ENCODE results near the gene ERLIN1. TPM values are rescaled to one million over a fixed set of nuclear protein-coding genes. Genes with fewer than 3 reads are reported as not detected.

ERLIN1 gene
- total and polyA plus RNA-seq, 4 donors: 21.7 to 85.4 (median 70.0) TPM

DNA sequence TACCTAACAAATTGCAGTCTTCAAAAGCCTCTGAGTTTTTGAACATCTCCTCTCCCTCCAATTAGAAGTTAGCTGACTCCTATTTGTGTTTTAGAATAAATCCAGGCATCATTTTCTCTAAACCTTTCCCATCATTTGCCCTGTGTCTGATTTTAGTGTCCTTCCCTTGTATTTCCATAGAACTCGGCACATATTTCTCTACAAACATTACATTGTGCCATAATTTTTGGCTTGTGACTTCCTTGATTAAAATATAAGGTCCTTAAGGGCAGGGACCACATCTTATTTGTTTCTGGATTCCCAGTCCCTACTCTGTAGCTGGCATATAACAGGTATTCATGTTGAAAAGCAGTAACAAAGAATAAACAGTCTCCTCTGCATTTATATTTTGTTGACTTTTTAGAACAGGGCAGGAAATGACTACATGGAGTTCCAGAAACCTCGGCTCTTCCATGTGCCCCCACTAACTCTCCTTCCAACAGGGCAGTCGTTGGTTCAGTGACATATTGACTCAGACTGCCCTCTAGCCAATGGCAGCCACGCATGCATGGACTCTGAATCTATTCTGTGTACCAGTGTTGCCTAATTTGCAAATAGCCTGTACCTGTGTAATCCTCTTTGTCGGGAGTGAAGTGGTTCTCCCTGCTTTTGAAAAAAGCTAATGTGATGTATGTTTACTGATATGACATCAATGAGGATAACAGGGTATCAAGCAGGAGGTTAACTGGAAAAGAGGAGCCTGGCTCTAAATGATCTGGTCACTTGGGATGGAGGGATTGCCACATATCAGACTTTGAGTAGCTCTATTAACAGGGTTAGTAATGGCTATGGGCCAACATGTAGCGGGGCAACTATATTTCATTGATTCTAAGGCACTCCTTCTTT, 84.4 kb downstream of the ERLIN1 start:
- TF ChIP-seq, protein P1, sequence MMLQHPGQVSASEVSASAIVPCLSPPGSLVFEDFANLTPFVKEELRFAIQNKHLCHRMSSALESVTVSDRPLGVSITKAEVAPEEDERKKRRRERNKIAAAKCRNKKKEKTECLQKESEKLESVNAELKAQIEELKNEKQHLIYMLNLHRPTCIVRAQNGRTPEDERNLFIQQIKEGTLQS (IDR thresholded peaks at IDR 0.05): peak; percentile 77
- TF ChIP-seq, protein P2, sequence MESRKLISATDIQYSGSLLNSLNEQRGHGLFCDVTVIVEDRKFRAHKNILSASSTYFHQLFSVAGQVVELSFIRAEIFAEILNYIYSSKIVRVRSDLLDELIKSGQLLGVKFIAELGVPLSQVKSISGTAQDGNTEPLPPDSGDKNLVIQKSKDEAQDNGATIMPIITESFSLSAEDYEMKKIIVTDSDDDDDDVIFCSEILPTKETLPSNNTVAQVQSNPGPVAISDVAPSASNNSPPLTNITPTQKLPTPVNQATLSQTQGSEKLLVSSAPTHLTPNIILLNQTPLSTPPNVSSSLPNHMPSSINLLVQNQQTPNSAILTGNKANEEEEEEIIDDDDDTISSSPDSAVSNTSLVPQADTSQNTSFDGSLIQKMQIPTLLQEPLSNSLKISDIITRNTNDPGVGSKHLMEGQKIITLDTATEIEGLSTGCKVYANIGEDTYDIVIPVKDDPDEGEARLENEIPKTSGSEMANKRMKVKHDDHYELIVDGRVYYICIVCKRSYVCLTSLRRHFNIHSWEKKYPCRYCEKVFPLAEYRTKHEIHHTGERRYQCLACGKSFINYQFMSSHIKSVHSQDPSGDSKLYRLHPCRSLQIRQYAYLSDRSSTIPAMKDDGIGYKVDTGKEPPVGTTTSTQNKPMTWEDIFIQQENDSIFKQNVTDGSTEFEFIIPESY (IDR thresholded peaks at IDR 0.05): peak; percentile 97
- TF ChIP-seq RXRA (IDR thresholded peaks at IDR 0.05) (peak; percentile 87 to 97), FOXA1 (IDR thresholded peaks at IDR 0.05) (peak; percentile 100), JUND (IDR thresholded peaks at IDR 0.05) (peak; percentile 92 to 97), RAD21 (IDR thresholded peaks at IDR 0.05) (peak; percentile 69 to 70), FOXA2 (IDR thresholded peaks at IDR 0.05) (peak; percentile 100), EGR1 (IDR thresholded peaks at IDR 0.05; ENCODE audit: low read depth in 2 of 2) (peak in 1 of 2 donors; percentile 23), SP1 (IDR thresholded peaks at IDR 0.05) (peak; percentile 99), YY1 (IDR thresholded peaks at IDR 0.05) (peak; percentile 90), NR2F2 (IDR thresholded peaks at IDR 0.05) (peak; percentile 60), GABPA (IDR thresholded peaks at IDR 0.05 in 1 of 2, conservative IDR thresholded peaks at IDR 0.05 in 1 of 2) (peak; percentile 23 to 79), TAF1 (conservative IDR thresholded peaks at IDR 0.05) (no peak), HNF4A (conservative IDR thresholded peaks at IDR 0.05) (peak; percentile 98 to 99), HNF4G (IDR thresholded peaks at IDR 0.05) (peak; percentile 95)
- TF ChIP-seq, protein P3, sequence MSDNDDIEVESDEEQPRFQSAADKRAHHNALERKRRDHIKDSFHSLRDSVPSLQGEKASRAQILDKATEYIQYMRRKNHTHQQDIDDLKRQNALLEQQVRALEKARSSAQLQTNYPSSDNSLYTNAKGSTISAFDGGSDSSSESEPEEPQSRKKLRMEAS (IDR thresholded peaks at IDR 0.05): peak; percentile 97
- TF ChIP-seq, protein P4, sequence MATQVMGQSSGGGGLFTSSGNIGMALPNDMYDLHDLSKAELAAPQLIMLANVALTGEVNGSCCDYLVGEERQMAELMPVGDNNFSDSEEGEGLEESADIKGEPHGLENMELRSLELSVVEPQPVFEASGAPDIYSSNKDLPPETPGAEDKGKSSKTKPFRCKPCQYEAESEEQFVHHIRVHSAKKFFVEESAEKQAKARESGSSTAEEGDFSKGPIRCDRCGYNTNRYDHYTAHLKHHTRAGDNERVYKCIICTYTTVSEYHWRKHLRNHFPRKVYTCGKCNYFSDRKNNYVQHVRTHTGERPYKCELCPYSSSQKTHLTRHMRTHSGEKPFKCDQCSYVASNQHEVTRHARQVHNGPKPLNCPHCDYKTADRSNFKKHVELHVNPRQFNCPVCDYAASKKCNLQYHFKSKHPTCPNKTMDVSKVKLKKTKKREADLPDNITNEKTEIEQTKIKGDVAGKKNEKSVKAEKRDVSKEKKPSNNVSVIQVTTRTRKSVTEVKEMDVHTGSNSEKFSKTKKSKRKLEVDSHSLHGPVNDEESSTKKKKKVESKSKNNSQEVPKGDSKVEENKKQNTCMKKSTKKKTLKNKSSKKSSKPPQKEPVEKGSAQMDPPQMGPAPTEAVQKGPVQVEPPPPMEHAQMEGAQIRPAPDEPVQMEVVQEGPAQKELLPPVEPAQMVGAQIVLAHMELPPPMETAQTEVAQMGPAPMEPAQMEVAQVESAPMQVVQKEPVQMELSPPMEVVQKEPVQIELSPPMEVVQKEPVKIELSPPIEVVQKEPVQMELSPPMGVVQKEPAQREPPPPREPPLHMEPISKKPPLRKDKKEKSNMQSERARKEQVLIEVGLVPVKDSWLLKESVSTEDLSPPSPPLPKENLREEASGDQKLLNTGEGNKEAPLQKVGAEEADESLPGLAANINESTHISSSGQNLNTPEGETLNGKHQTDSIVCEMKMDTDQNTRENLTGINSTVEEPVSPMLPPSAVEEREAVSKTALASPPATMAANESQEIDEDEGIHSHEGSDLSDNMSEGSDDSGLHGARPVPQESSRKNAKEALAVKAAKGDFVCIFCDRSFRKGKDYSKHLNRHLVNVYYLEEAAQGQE (IDR thresholded peaks at IDR 0.05): peak; percentile 73
- TF ChIP-seq, protein P5, sequence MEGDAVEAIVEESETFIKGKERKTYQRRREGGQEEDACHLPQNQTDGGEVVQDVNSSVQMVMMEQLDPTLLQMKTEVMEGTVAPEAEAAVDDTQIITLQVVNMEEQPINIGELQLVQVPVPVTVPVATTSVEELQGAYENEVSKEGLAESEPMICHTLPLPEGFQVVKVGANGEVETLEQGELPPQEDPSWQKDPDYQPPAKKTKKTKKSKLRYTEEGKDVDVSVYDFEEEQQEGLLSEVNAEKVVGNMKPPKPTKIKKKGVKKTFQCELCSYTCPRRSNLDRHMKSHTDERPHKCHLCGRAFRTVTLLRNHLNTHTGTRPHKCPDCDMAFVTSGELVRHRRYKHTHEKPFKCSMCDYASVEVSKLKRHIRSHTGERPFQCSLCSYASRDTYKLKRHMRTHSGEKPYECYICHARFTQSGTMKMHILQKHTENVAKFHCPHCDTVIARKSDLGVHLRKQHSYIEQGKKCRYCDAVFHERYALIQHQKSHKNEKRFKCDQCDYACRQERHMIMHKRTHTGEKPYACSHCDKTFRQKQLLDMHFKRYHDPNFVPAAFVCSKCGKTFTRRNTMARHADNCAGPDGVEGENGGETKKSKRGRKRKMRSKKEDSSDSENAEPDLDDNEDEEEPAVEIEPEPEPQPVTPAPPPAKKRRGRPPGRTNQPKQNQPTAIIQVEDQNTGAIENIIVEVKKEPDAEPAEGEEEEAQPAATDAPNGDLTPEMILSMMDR (IDR thresholded peaks at IDR 0.05; ENCODE audit: low read depth, low read length, missing input control): no peak
- Histone ChIP-seq H3K27ac (ENCODE audit: low read depth in 1 of 2, low read length in 2 of 2) (peak overlapping the region; percentile 91 to 97), H3K27me3 (ENCODE audit: control insufficient read depth in 4 of 4, insufficient read depth in 4 of 4, low read length in 3 of 4) (no peaks in the 10 kb centered on the region), H3K4me1 (ENCODE audit: control insufficient read depth in 4 of 4, insufficient read depth in 4 of 4, low read length in 3 of 4) (peaks cover 4 to 21% (median 11%) of the 10 kb centered on the region in 4 donors), H3K36me3 (ENCODE audit: control insufficient read depth in 4 of 4, insufficient read depth in 3 of 4, low read depth in 1 of 4, low read length in 3 of 4) (no peaks in the 10 kb centered on the region), H3K9me3 (ENCODE audit: control insufficient read depth in 4 of 4, low read length in 3 of 4) (no peaks in the 10 kb centered on the region), H3K9ac (ENCODE audit: low read depth in 1 of 2, low read length in 2 of 2) (peak overlapping the region; percentile 45 to 84), H3K4me3 (ENCODE audit: low read depth in 1 of 3, low read length in 3 of 3) (no peak overlapping the region)
- peak; percentile 58 for DNase-seq (ENCODE audit: low spot score)
- 19% methylated on average over 6 of the region's 6 CpGs for WGBS
